Tibial nerve (tissue), 4 donors: ENCODE data around the gene COMMD4. TPM values are rescaled to one million over a fixed set of nuclear protein-coding genes. Genes with fewer than 3 reads are reported as not detected.

Source experiments
- DNase-seq, 2 donors: peaks; one replicate each; pipeline ENCODE4 v3.0.0-alpha.2; 2019; ENCODE audit warnings: low spot score in 2 of 2
- H3K27ac ChIP-seq, 4 donors: fragments of 200-600 bp; sonication (generic) in 3 of 4; one replicate each; pipeline ENCODE4 v1.5.1; 2017 to 2019; ENCODE audit warnings: mild to moderate bottlenecking in 1 of 4
- H3K27me3 ChIP-seq, 2 donors: fragments of 200-600 bp; sonication (generic) in 1 of 2; one replicate each; pipeline versions ENCODE4 v1.5.1 to v1.6.0; 2017 to 2019
- H3K36me3 ChIP-seq, 3 donors: fragments of 200-600 bp; sonication (generic); one replicate each; pipeline ENCODE4 v1.5.1; 2018 to 2019
- H3K4me1 ChIP-seq, 4 donors: fragments of 200-600 bp; sonication (generic) in 3 of 4; one replicate each; pipeline ENCODE4 v1.5.1; 2017 to 2019
- H3K4me3 ChIP-seq, 4 donors: fragments of 200-600 bp; sonication (generic) in 3 of 4; one replicate each; pipeline ENCODE4 v1.5.1; 2017 to 2019; ENCODE audit warnings: mild to moderate bottlenecking in 1 of 4, moderate library complexity in 1 of 4
- H3K9me3 ChIP-seq, 4 donors: fragments of 200-600 bp; sonication (generic) in 3 of 4; one replicate each; pipeline ENCODE4 v1.5.1; 2017 to 2019
- EP300 ChIP-seq, 2 donors: sonication (generic); formaldehyde crosslinking; IDR thresholded peaks; one replicate each; pipeline ENCODE4 v1.6.1; 2017; ENCODE audit warnings: antibody characterized with exemption in 2 of 2, mild to moderate bottlenecking in 1 of 2
- POLR2A ChIP-seq, 2 donors: fragments of 450-650 bp; IDR thresholded peaks; one replicate each; pipeline ENCODE4 v1.6.1; 2017; ENCODE audit warnings: antibody characterized with exemption in 2 of 2, mild to moderate bottlenecking in 2 of 2, moderate library complexity in 2 of 2
- WGBS, 2 donors: methylation state at CpG; one replicate each; pipeline ENCODE4 v1.1.5; 2018; 5-methylcytosine and 5-hydroxymethylcytosine counted together
- total RNA-seq, 4 donors: library from RNA; depleted of rRNA; stranded (reverse); fragments of >200 nt; gene quantifications; one replicate each; pipeline ENCODE4 v1.1.0, GENCODE V29; 2016
- TF ChIP-seq, protein P1 (sequence below), 5 experiments: fragments of 200-600 bp in 3 of 5; fragments of 450-650 bp in 2 of 5; sonication (generic) in 3 of 5; IDR thresholded peaks; one replicate each; pipeline ENCODE4 v1.5.1; 2016 to 2019; ENCODE audit warnings: antibody characterized with exemption in 5 of 5, mild to moderate bottlenecking in 3 of 5, moderate library complexity in 2 of 5

COMMD4 gene
- total RNA-seq, 4 donors from 2014 or later, result 57.1 to 88.5 (median 66.2) TPM

DNA sequence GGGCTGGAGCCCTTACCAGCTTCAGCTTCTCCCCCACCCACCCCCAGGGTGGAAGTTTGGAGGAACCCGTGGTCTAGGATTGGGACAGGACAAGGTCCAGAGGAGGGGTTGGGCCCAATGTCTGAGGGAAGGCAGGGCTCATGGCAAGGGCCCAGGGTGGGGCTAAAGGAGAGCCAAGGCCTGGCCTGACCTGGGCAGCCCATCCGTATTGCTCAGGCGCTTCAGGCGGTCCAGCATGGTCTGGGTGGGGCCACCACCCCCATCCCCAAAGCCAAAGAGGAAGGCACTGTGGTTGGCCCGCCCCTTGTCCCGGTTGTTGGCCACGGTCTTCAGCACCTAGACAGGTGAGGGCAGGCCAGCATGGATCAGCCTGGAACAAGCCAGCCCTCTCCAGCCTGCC lies 25.0 kb downstream of the COMMD4 start:
- Histone ChIP-seq H3K4me3 (no peak overlapping the region), H3K9me3 (no peaks in the 10 kb centered on the region), H3K27me3 (no peaks in the 10 kb centered on the region), H3K27ac (no peak overlapping the region), H3K36me3 (peaks cover 3 to 100% (median 13%) of the 10 kb centered on the region in 3 donors), H3K4me1 (no peaks in the 10 kb centered on the region)
- TF ChIP-seq EP300 (IDR thresholded peaks at IDR 0.05) (no peak), POLR2A (IDR thresholded peaks at IDR 0.05) (no peak)
- TF ChIP-seq, protein P1, sequence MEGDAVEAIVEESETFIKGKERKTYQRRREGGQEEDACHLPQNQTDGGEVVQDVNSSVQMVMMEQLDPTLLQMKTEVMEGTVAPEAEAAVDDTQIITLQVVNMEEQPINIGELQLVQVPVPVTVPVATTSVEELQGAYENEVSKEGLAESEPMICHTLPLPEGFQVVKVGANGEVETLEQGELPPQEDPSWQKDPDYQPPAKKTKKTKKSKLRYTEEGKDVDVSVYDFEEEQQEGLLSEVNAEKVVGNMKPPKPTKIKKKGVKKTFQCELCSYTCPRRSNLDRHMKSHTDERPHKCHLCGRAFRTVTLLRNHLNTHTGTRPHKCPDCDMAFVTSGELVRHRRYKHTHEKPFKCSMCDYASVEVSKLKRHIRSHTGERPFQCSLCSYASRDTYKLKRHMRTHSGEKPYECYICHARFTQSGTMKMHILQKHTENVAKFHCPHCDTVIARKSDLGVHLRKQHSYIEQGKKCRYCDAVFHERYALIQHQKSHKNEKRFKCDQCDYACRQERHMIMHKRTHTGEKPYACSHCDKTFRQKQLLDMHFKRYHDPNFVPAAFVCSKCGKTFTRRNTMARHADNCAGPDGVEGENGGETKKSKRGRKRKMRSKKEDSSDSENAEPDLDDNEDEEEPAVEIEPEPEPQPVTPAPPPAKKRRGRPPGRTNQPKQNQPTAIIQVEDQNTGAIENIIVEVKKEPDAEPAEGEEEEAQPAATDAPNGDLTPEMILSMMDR (IDR thresholded peaks at IDR 0.05), result no peak
- 91 to 92% methylated on average over 5 to 7 of the region's 7 CpGs for WGBS, 2 donors
- no peak for DNase-seq

DNA sequence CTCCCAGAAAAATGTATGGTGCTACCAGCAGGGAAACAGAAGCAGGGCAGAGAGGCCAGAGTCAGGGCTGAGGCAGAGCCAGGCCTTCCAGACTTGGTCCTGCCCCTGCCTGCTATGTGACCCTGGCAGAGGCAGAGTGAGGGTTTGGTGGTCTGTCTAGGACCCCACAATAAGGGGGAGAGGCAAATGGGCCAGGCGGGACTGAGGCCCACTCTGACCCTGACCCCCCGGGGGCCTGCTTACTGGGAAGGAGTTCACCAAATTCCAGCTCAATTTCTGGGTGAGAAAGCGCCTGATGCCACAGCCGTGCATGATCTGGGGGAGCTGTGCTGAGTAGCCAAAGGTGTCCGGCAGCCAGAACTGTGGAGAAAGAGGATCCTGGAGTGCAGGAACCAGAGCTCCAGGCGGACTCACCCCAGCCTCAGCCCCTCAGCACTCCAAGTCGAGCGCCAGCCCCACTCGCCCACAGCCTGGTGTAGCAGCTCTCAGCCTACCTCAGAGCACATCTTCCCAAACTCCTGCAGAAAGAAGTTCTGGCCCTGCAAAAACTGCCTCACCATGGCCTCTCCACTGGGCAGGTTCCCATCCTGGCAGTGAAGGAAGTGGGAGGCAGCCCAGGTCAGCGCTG lies 25.6 kb downstream of the COMMD4 start:
- no peak overlapping the region for H3K4me3 ChIP-seq
- no peaks in the 10 kb centered on the region for H3K9me3 ChIP-seq
- H3K27ac ChIP-seq, result no peak overlapping the region
- TF ChIP-seq EP300 (IDR thresholded peaks at IDR 0.05), result no peak
- TF ChIP-seq POLR2A (IDR thresholded peaks at IDR 0.05), result no peak
- TF ChIP-seq, protein P1 (IDR thresholded peaks at IDR 0.05), result no peak
- DNase-seq, result no peak
- H3K36me3 ChIP-seq, result peaks cover 3 to 100% (median 10%) of the 10 kb centered on the region in 3 donors
- 87 to 89% methylated on average over 6 to 9 of the region's 10 CpGs for WGBS, 2 donors
- peaks cover 0 to 2% (median 0%) of the 10 kb centered on the region in 4 donors for H3K4me1 ChIP-seq
- no peaks in the 10 kb centered on the region for H3K27me3 ChIP-seq

DNA sequence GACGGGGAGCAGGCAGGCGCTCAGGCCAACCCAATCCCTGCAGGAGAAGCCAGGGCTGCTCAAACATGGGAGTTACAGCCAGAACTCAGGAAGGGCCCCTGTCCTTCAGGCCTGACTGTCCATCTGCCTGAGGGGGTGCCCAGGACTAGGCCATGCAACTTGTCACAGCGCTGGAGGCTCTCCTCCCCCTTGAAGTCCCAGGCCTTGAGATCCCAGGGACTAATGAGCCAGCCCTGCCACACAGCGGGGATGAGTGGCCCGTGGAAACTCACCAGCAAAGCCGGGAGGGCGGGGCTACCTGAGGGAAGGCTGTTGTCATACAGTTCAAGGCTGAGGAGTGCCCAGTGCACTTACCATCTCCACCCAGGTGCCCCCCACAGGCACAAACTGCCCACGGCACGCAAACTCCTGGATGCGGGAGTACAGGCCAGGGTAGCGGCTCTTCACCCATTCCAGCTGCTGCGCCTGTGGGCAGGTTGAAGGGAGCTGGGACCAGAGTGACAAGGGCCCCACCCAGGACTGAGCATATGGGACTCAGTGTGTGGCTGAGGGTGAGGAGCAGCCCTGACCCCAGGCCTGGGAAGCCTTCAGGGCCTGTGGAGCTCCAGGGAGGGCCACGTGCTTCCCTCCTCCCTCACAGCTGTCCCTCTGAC lies 26.3 kb downstream of the COMMD4 start:
- no peak for DNase-seq
- TF ChIP-seq, protein P1 (IDR thresholded peaks at IDR 0.05), result no peak
- TF ChIP-seq POLR2A (IDR thresholded peaks at IDR 0.05) (no peak), EP300 (IDR thresholded peaks at IDR 0.05) (no peak)
- H3K36me3 ChIP-seq, result peaks cover 3 to 100% (median 5%) of the 10 kb centered on the region in 3 donors
- no peaks in the 10 kb centered on the region for H3K27me3 ChIP-seq
- 85 to 92% methylated on average over 10 to 11 of the region's 13 CpGs for WGBS, 2 donors
- H3K27ac ChIP-seq, result no peak overlapping the region
- H3K9me3 ChIP-seq, result no peaks in the 10 kb centered on the region
- no peak overlapping the region for H3K4me3 ChIP-seq
- peaks cover 0 to 8% (median 0%) of the 10 kb centered on the region in 4 donors for H3K4me1 ChIP-seq

DNA sequence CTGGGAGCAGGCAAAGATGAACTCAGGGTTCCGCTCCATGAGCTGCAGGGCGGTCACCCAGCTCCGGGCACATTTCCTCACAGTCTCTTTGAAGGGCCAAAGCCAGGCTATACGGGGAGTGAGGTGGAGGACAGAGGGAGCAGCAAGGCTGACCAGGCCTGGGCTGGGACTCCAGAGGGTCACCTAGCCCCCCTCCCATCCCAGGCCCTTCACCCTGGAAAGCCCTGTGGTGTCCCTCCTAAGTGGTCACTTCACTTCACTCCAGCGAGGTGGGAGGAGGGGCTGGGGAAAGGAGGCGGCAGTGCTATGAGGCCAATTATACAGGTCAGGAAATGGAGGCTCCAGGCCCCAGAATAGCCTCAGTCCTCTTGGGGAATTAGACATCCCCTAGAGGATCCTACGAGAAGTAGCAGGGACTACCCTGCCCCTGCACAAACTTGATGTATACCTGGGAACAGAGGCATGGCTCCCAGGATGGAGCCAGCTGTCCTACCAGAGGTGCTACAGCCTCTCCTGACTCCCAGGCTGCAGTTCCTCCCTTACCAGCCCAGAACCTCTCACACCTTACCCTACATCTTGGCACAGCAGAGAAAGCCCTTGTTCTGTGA lies 26.9 kb downstream of the COMMD4 start:
- H3K27ac ChIP-seq, result no peak overlapping the region
- H3K4me1 ChIP-seq, result peaks cover 0 to 15% (median 0%) of the 10 kb centered on the region in 4 donors
- H3K36me3 ChIP-seq, result peaks cover 3 to 97% (median 5%) of the 10 kb centered on the region in 3 donors
- no peak for TF ChIP-seq EP300 (IDR thresholded peaks at IDR 0.05)
- TF ChIP-seq POLR2A (IDR thresholded peaks at IDR 0.05), result no peak
- TF ChIP-seq, protein P1 (IDR thresholded peaks at IDR 0.05), result no peak
- no peaks in the 10 kb centered on the region for H3K9me3 ChIP-seq
- 75 to 82% methylated on average over 7 of the region's 7 CpGs for WGBS, 2 donors
- DNase-seq, result no peak
- H3K4me3 ChIP-seq, result no peak overlapping the region
- H3K27me3 ChIP-seq, result no peaks in the 10 kb centered on the region

DNA sequence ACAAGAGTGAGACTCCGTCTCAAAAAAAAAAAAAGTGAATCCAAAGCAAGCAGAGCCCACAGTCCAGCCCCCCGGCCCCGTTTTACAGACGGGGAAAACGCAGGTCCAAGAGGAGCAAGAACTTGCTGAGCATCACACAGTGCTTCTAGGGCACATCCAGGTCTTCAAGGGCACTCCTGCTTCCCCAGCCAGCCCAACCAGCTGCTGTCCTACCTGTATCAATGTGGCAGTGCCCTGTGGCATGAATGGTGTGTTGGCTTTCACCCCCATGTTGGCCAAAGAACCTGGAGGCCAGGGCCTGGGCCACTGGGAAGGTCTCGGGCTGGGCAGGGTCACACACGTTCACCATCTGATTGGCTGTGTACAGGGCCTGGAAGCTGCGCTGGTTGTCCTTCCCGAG lies 27.9 kb downstream of the COMMD4 start:
- TF ChIP-seq, protein P1 (IDR thresholded peaks at IDR 0.05), result no peak
- no peak for TF ChIP-seq POLR2A (IDR thresholded peaks at IDR 0.05)
- TF ChIP-seq EP300 (IDR thresholded peaks at IDR 0.05), result no peak
- Histone ChIP-seq H3K36me3 (peaks cover 0 to 87% (median 5%) of the 10 kb centered on the region in 3 donors), H3K9me3 (no peaks in the 10 kb centered on the region), H3K4me3 (no peak overlapping the region), H3K27ac (no peak overlapping the region), H3K4me1 (peaks cover 0 to 16% (median under 1%) of the 10 kb centered on the region in 4 donors), H3K27me3 (no peaks in the 10 kb centered on the region)
- WGBS, 2 donors, result 86% methylated on average over 9 of the region's 9 CpGs
- DNase-seq, result no peak
